Measurements from ENCODE around the gene SNRNP25. TPM values are rescaled to one million over a fixed set of nuclear protein-coding genes. Genes with fewer than 3 reads are reported as not detected.

The SNRNP25 gene
- total RNA-seq, 2 donors from 2014 or later: 54.2 to 66.4 TPM

DNA sequence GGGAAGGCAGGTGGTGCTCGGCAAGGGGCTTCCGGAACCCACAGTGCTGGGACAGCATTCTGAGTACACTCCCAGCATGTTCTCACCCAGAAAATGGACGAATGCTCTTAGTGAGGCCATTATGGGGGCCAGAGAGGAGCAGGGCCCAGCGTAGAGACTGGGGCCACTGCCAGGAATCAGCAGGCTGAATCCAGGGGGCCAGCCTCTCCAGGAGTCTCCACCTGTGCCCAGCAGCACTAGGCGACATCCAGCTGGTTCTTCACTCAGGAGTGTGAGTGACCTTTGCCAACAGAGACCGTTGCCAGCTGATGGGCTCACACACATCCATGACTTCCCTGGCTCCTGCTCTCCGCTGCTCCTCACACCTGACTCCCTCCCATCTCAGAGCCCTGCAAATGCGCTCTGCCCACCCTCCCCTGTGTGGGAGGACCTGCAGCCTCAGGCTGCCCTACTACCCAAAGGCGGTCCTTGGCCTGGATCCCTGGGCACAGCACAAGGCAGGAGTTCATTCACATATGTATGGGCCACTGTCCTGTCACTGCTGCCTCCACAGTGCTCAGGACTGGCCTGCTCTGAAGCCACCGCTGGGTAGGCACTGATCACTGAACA is 13.7 kb downstream of the SNRNP25 start:
- peak overlapping the region; percentile 61 for H3K27ac Mint-ChIP-seq

GRCh38 chr16:67884-68789 is 14.5 kb downstream of the SNRNP25 start:
- Mint-ChIP-seq H3K4me1 (peaks cover 24% of the 10 kb centered on the region), H3K36me3 (ENCODE audit: low read depth) (peaks cover 6% of the 10 kb centered on the region), H3K27me3 (ENCODE audit: insufficient read depth) (no peaks in the 10 kb centered on the region), H3K9me3 (no peaks in the 10 kb centered on the region), H3K4me3 (no peak overlapping the region), H3K27ac (peak overlapping the region; percentile 61)
- no peaks in the 10 kb centered on the region for H3K9me3 ChIP-seq (ENCODE audit: control insufficient read depth, low read length)
- no peak for DNase-seq
- H3K4me1 ChIP-seq (ENCODE audit: control insufficient read depth, insufficient read depth, low read length): peaks cover 12% of the 10 kb centered on the region
- WGBS, 2 experiments (ENCODE audit: insufficient coverage in 1 of 2, insufficient read length in 1 of 2): 94 to 95% methylated on average over 18 to 27 of the region's 27 CpGs
- no peaks in the 10 kb centered on the region for H3K27me3 ChIP-seq (ENCODE audit: control insufficient read depth, insufficient read depth, low read length, poor library complexity, severe bottlenecking)
- TF ChIP-seq, protein P1, sequence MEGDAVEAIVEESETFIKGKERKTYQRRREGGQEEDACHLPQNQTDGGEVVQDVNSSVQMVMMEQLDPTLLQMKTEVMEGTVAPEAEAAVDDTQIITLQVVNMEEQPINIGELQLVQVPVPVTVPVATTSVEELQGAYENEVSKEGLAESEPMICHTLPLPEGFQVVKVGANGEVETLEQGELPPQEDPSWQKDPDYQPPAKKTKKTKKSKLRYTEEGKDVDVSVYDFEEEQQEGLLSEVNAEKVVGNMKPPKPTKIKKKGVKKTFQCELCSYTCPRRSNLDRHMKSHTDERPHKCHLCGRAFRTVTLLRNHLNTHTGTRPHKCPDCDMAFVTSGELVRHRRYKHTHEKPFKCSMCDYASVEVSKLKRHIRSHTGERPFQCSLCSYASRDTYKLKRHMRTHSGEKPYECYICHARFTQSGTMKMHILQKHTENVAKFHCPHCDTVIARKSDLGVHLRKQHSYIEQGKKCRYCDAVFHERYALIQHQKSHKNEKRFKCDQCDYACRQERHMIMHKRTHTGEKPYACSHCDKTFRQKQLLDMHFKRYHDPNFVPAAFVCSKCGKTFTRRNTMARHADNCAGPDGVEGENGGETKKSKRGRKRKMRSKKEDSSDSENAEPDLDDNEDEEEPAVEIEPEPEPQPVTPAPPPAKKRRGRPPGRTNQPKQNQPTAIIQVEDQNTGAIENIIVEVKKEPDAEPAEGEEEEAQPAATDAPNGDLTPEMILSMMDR (conservative IDR thresholded peaks at IDR 0.05): no peak
- H3K9ac ChIP-seq (ENCODE audit: extremely low read depth, low read length, poor library complexity, severe bottlenecking): no peak overlapping the region
- H3K27ac ChIP-seq (ENCODE audit: low read depth, low read length): peak overlapping the region; percentile 53
- no peak overlapping the region for H3K4me3 ChIP-seq (ENCODE audit: low read length)
- peaks cover 14% of the 10 kb centered on the region for H3K36me3 ChIP-seq (ENCODE audit: control insufficient read depth, insufficient read depth, low read length)

More for the DNA sequence above, 13.7 kb downstream of the SNRNP25 start:
- Mint-ChIP-seq H3K9me3 (no peaks in the 10 kb centered on the region), H3K27me3 (ENCODE audit: insufficient read depth) (no peaks in the 10 kb centered on the region), H3K4me1 (peaks cover 20% of the 10 kb centered on the region), H3K4me3 (no peak overlapping the region), H3K36me3 (ENCODE audit: low read depth) (peaks cover 6% of the 10 kb centered on the region)
- TF ChIP-seq, protein P1 (conservative IDR thresholded peaks at IDR 0.05): no peak
- no peak overlapping the region for H3K4me3 ChIP-seq (ENCODE audit: low read length)
- no peak overlapping the region for H3K27ac ChIP-seq (ENCODE audit: low read depth, low read length)
- peaks cover 12% of the 10 kb centered on the region for H3K4me1 ChIP-seq (ENCODE audit: control insufficient read depth, insufficient read depth, low read length)
- 94% methylated on average over 9 to 10 of the region's 10 CpGs for WGBS, 2 experiments (ENCODE audit: insufficient coverage in 1 of 2, insufficient read length in 1 of 2)
- H3K9ac ChIP-seq (ENCODE audit: extremely low read depth, low read length, poor library complexity, severe bottlenecking): no peak overlapping the region
- peaks cover 14% of the 10 kb centered on the region for H3K36me3 ChIP-seq (ENCODE audit: control insufficient read depth, insufficient read depth, low read length)
- no peak for DNase-seq
- no peaks in the 10 kb centered on the region for H3K9me3 ChIP-seq (ENCODE audit: control insufficient read depth, low read length)
- H3K27me3 ChIP-seq (ENCODE audit: control insufficient read depth, insufficient read depth, low read length, poor library complexity, severe bottlenecking): no peaks in the 10 kb centered on the region

DNA sequence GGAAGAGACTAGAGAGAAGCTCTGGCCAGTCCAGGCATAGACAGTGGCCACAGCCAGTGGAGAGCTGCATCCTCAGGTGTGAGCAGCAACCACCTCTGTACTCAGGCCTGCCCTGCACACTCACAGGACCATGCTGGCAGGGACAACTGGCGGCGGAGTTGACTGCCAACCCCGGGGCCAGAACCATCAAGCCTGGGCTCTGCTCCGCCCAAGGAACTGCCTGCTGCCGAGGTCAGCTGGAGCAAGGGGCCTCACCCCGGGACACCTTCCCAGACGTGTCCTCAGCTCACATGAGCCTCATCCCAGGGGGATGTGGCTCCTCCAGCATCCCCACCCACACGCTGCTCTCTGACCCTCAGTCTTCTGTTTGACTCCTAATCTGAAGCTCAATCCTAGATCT is 15.6 kb downstream of the SNRNP25 start:
- Mint-ChIP-seq H3K27me3 (ENCODE audit: insufficient read depth) (no peaks in the 10 kb centered on the region), H3K4me3 (no peak overlapping the region), H3K27ac (peak overlapping the region; percentile 55), H3K9me3 (no peaks in the 10 kb centered on the region), H3K4me1 (peaks cover 34% of the 10 kb centered on the region), H3K36me3 (ENCODE audit: low read depth) (peaks cover 2% of the 10 kb centered on the region)
- Histone ChIP-seq H3K27me3 (ENCODE audit: control insufficient read depth, insufficient read depth, low read length, poor library complexity, severe bottlenecking) (no peaks in the 10 kb centered on the region), H3K36me3 (ENCODE audit: control insufficient read depth, insufficient read depth, low read length) (peaks cover 11% of the 10 kb centered on the region), H3K4me3 (ENCODE audit: low read length) (no peak overlapping the region), H3K4me1 (ENCODE audit: control insufficient read depth, insufficient read depth, low read length) (peaks cover 21% of the 10 kb centered on the region), H3K27ac (ENCODE audit: low read depth, low read length) (no peak overlapping the region), H3K9me3 (ENCODE audit: control insufficient read depth, low read length) (no peaks in the 10 kb centered on the region), H3K9ac (ENCODE audit: extremely low read depth, low read length, poor library complexity, severe bottlenecking) (no peak overlapping the region)
- WGBS, 2 experiments (ENCODE audit: insufficient coverage in 1 of 2, insufficient read length in 1 of 2): 83 to 93% methylated on average over 8 of the region's 8 CpGs
- no peak for DNase-seq
- TF ChIP-seq, protein P1 (conservative IDR thresholded peaks at IDR 0.05): no peak
